GM18499 (cell line): Measurements from ENCODE around the gene MAPRE3.

ENCODE experiments used
- ATAC-seq: cut with Tn5 transposase; IDR thresholded peaks from one replicate; pipeline ENCODE4 v1.9.1; 2021; ENCODE audit warnings: moderate number of reproducible peaks; ENCODE audit not compliant: insufficient read depth, unreplicated experiment

MAPRE3 gene

GRCh38 chr2:27007416-27008374, 37.3 kb downstream of the MAPRE3 start:
- ATAC-seq = no peak

DNA sequence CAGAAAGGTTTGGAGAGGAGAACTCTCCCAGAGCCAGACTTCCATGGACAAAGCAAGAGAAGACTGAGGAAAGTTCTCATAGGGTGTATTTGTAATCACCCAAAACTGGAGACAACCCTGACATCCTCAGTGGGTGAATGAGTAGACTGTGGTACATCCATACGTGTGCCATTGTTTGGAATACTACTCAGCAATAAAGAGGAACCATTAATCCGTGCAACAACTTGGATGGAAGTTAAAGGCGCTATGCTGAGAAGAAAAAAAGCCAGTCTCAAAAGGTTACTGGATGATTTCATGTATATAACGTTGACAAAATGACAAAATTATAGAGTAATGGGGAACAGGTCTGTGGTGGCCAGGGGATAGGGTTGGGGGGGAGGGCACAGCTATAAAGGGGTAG, 38.2 kb downstream of the MAPRE3 start:
- ATAC-seq = no peak

DNA sequence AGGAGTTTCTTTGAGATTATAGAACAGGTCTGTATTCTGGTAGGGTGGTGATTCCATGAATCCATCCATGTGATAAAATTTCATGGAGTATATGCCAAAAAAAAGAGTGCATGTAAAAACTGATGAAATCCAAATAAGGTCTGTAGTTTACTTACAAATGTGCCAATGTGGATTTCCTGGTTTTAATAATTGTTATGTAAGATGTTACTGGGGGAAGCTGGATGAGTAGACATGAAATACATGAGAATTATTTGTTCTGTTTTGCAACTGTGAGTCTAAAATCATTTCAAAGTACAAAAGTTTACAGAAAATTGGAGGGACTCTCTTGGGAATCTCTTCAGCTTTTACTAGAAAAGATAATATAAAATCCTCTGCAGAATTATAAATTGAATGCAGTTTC, 38.6 kb downstream of the MAPRE3 start:
- no peak for ATAC-seq

DNA sequence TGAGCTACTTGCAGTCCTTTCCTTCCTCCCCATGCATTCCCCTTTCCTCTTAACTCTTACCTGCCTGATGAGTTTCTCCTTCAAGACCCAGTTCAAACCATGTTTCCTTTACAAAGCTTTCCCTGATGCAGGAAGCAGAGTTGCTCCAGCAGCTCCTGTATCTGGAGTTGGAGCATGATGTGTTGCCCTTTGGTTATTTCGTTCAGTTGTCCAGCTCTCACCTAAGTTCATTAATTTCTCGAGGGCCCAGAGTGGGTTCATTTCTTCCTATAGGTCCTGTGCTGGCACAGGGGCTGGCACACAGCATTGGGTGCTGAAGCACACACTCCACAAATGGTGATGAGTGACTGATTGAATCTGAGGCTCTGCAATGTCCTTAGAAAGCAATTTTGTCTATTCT, 39.3 kb downstream of the MAPRE3 start:
- ATAC-seq = no peak

DNA sequence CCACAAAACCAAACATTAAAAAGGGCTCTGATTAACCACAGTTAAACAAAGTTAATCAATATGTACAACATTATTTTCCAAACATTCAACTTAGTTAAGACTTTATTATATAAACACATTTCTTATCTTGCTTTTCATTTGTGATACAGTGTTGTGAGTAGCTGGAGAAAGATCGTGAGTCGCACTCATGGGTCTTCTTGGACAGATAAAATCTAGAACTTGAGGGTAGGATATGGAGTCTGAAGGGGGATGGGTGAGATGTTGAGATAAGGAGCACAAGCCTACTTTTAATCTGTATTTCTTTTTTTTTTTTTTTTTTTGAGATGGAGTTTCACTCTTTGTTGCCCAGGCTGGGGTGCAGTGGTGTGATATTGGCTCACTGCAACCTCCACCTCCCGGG, 39.7 kb downstream of the MAPRE3 start:
- no peak for ATAC-seq

- ATAC-seq = no peak
Observed at GRCh38 chr2:27013738-27014137, 43.3 kb downstream of the MAPRE3 start.

DNA sequence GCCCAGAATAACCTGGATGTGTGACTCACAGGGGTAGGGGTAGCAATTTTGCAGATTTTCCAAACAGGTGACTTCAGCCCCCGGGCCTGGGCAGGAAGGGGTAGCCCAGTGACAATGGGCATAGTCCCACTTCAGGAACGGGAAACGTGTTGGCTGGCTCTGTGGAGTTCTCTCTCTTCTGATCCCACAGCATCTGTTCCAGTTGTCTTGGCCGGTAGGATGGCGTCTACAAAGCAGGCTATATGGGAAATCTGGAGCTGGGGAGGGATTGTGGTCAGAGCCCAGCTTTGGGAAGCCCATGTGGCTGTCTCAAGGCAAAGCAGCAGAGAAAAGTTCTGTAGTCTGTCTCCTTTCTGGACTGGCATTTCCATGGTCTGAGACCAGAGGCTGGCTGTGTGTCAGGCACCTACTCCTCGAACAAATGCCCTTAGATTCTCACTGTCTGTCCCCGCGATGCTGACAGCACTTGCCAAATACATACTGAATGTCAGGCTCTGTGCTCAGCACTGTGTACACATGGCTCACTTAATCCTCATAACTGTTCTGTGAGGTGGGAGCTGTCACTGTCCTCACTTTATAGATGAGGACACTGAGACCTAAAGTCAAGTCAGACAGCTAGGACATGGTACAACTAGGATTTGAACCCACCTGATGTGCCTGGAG, 44.5 kb downstream of the MAPRE3 start:
- ATAC-seq = no peak

GRCh38 chr2:27016801-27017325, 46.4 kb downstream of the MAPRE3 start:
- ATAC-seq = no peak

DNA sequence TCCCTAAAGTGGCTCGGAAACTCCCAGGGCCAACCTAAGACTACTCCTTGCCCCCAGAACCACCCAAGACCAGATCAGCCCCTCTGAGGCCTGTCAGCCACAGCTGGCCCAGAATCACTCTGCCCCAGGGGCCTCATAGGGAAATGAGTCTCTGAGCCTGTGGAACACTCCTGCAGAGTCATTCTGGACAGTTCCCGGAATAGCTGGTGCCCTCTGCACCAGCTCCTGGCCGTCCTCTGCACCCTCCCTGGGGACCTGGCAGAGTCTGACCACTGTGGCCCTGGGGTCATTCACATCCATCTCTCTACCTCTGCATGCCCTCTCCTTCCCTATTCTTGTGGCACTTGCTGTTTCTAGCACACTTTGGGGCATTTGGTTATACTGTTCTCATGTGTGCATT, 47.7 kb downstream of the MAPRE3 start:
- no peak for ATAC-seq

- ATAC-seq = no peak
Observed at GRCh38 chr2:27019459-27019858, 49.0 kb downstream of the MAPRE3 start.

DNA sequence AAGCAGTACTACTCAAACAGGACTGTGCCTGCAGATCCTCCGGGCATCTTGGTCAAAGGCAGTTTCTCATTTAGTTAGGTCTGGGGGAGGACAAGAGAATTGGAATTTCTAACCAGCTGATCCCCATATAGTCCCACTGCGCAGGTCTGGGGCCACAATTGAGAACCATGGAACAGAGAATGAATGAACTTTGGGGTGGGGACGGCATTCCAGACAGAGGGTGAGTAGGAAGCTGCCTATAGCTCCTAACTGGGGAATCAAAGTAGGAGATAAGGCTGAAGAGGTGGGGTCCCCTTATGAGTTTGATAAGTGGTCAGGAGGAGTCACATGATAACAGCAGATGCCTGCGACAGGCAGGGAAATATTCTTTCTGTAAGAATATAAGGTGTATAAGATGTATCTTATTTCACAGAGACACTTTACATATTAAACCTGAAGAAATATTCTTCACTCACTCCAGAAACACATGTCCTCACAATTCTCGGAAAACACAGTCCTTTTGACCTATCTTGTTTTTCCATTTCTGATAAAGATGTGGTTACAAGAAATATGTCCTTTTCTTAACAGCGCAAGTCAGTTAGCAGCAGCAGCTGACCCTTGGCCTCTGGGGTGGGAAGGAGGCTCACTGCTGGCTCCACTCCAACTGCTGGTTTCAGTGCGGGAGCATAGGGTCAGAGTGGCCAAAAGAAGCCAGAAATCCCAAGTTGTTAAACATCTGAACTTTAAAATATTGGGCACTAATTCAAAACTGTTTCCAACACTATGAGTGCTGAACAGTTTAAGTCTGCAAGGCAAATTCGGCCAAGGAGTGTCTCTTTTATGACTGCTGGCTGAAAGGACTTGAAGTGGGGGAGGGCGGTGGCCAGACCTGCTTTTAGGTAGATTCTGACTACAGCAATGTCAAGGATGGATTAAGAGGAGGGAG, 49.8 kb downstream of the MAPRE3 start:
- no peak for ATAC-seq

GRCh38 chr2:27021253-27022049, 51.0 kb downstream of the MAPRE3 start:
- ATAC-seq = no peak

GRCh38 chr2:27023740-27024139, 53.3 kb downstream of the MAPRE3 start:
- no peak for ATAC-seq

DNA sequence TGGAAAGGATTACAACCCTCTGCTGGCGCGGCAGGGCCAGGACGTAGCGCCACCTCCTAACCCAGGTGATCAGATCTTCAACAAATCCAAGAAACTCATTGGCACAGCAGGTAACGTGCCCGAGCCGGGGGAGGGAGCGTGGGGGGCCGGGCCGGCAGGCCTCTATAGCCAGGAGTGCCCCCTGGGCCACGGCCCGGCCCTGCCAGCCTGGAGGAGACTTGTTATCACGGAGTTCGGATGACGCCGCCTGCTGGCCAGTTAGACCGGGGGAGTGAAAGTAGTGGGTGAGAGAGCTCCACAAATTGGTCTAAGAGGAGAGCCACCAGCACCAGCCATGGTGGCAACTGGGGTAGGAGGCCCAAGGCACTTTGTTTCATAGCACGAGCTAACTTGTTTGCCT, 53.8 kb downstream of the MAPRE3 start:
- ATAC-seq = no peak

GRCh38 chr2:27024812-27025211, 54.4 kb downstream of the MAPRE3 start:
- no peak for ATAC-seq

DNA sequence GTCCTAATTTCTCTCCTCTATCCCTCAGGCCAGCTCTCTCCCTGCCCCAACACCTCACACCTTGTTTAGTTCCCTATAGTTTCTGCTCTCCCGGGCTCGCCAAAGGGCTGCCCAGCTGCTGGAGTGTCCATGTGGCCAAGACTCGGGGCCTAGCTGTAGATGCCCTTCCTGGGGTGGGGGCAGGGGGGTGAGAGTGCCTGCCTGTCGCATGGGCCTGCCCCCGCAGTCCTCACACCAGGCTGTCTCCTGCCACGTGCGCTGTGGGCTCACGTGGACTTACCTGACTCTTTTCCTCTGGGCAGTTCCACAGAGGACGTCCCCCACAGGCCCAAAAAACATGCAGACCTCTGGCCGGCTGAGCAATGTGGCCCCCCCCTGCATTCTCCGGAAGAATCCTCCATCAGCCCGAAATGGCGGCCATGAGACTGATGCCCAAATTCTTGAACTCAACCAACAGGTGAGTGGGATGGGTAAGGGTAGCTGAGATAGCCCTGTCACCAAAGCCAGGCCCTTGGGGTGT, 54.9 kb downstream of the MAPRE3 start:
- no peak for ATAC-seq

DNA sequence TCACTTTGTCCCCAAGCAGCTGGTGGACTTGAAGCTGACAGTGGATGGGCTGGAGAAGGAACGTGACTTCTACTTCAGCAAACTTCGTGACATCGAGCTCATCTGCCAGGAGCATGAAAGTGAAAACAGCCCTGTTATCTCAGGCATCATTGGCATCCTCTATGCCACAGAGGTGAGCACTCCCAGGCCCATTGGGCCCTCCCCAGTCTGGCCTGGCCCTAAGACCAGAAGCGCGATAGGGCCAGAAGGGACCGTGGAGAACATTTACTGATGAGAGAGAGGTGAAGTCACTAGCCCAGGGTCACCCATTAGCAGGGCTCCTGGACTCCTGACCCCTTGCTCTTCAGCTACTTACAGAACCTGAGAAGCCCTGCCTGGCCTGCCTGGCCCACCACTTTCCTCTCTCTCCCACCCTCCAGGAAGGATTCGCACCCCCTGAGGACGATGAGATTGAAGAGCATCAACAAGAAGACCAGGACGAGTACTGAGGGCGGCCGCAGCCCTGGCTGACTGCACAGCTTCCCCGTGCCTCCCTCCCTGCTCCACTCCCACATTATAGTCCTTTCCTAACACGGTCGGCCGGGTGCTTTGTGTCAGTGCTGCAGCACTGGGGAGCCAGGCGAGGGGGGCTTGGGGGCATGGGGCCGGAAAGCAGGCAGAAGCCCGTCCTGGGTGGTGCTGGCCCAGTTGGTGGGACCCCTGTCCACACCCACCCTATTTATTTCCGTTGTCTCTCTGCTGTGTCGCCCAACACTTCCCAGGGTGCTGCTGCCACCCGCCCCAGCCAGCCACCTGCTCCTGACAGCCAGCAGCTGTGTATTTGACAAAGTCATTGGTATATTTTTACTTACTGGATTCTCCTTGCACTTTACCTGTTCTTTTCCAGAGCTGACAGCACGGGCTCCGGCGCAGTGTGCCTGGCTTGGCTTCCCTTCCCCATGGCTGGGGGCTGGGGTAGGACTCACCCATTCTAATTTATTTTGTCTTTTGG, 55.7 kb downstream of the MAPRE3 start:
- ATAC-seq = no peak

DNA sequence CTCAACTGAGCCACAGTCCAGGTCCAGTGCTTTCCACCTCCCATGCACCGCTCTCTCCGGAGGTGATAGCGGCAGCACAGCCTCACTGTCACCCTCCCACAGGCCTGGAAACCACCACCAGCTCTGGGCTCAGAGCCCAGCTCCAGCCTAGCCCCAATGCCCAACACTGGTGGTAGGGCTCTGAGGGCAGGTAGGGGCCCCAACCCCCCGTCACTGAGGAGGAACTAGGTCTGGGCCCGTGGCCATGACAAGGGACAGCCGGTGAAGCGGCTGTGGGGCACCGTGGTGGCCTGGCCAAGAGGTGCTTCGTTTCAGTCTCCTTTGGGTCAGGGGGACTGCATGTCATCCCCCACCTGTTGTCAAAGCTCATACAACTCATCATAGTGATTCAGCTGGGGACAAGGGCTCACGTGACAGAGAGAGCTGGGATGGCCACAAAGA, 56.8 kb downstream of the MAPRE3 start:
- ATAC-seq = no peak
